Mesodermal cell (in vitro differentiated cells): Measurements from ENCODE around the gene GUCY1A1.

Experiments
- H3K27ac ChIP-seq: 2 replicates; pipeline ENCODE4 v1.7.0; 2013; ENCODE audit warnings: mild to moderate bottlenecking, low read depth, low read length, moderate library complexity; ENCODE audit not compliant: severe bottlenecking
- H3K36me3 ChIP-seq: 2 replicates; pipeline ENCODE4 v1.7.1; 2013; ENCODE audit warnings: mild to moderate bottlenecking, low read length, moderate library complexity; ENCODE audit not compliant: control insufficient read depth, insufficient read depth
- H3K4me1 ChIP-seq: one replicate; pipeline ENCODE4 v1.7.1; 2013; ENCODE audit warnings: mild to moderate bottlenecking, low read length; ENCODE audit not compliant: insufficient read depth, control insufficient read depth, poor library complexity, severe bottlenecking
- H3K4me3 ChIP-seq: 2 replicates; pipeline ENCODE4 v1.7.0; 2013; ENCODE audit warnings: low read length, control low read depth, mild to moderate bottlenecking; ENCODE audit not compliant: insufficient read depth, poor library complexity, severe bottlenecking; ENCODE audit errors: extremely low read depth
- H3K9me3 ChIP-seq: 2 replicates; pipeline ENCODE4 v1.7.1; 2013; ENCODE audit warnings: mild to moderate bottlenecking, low read length, moderate library complexity; ENCODE audit not compliant: control insufficient read depth
- WGBS, 2 experiments: methylation state at CpG; one replicate each; pipeline ENCODE4 v1.1.5; 2013; ENCODE audit warnings: missing lambda C conversion rate in 2 of 2; ENCODE audit not compliant: insufficient coverage in 2 of 2; 5-methylcytosine and 5-hydroxymethylcytosine counted together

The GUCY1A1 gene

DNA sequence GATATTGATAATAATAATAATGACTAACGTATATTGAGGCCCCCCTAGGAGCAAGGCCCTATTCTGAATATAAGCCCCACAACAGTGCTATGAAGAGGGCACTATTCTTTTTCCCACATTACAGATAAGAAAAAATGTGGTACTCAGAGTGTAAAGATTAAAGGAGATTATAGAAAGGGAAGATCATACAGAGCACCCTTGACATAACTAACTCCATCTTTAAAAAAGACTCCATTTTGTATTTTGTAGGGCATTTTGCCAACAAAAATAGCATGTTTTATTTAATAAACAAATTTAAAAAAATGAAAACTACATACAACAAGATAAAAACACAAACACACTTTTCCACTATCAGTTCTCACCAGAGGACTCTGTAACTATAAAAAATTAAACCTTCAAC is 42.1 kb downstream of the GUCY1A1 start:
- H3K4me3 ChIP-seq = no peak overlapping the region
- no CpG with 5 or more reads among the region's 1 CpG for WGBS, 2 experiments
- no peaks in the 10 kb centered on the region for H3K9me3 ChIP-seq
- no peak overlapping the region for H3K27ac ChIP-seq
- H3K36me3 ChIP-seq = no peaks in the 10 kb centered on the region
- no peaks in the 10 kb centered on the region for H3K4me1 ChIP-seq

DNA sequence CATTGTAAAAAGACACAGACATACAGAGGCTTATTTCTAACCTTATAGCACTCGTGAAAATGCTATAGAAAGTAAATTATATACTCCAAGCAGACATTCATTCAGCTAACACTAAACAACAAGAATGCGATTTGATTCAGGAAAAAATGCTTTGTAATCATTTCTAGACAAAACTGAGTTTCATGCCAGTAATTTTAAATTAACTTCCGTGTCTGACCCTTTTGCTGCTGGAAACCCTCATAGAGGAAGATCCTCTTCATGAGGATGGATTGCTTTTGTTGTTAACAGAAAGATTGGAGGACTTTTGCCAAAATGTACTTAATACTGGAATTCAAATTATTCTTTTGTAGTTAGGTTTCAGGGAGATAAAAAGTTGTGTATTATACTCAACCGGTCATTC is 43.3 kb downstream of the GUCY1A1 start:
- 100% methylated on average over 1 of the region's 4 CpGs; no CpG with 5 or more reads in 1 of the 2 experiments for WGBS, 2 experiments
- H3K9me3 ChIP-seq = no peaks in the 10 kb centered on the region
- H3K27ac ChIP-seq = no peak overlapping the region
- no peaks in the 10 kb centered on the region for H3K4me1 ChIP-seq
- no peaks in the 10 kb centered on the region for H3K36me3 ChIP-seq
- H3K4me3 ChIP-seq = no peak overlapping the region

GRCh38 chr4:155711556-155711955 is 44.9 kb downstream of the GUCY1A1 start:
- WGBS, 2 experiments = no CpG with 5 or more reads among the region's 1 CpG
- Histone ChIP-seq H3K4me3 (no peak overlapping the region), H3K36me3 (no peaks in the 10 kb centered on the region), H3K4me1 (no peaks in the 10 kb centered on the region), H3K9me3 (no peaks in the 10 kb centered on the region), H3K27ac (no peak overlapping the region)

- Histone ChIP-seq H3K4me3 (no peak overlapping the region), H3K4me1 (no peaks in the 10 kb centered on the region), H3K36me3 (no peaks in the 10 kb centered on the region), H3K27ac (no peak overlapping the region), H3K9me3 (no peaks in the 10 kb centered on the region)
- no CpG with 5 or more reads among the region's 3 CpGs for WGBS, 2 experiments
Observed at GRCh38 chr4:155712846-155713245, 46.2 kb downstream of the GUCY1A1 start.

DNA sequence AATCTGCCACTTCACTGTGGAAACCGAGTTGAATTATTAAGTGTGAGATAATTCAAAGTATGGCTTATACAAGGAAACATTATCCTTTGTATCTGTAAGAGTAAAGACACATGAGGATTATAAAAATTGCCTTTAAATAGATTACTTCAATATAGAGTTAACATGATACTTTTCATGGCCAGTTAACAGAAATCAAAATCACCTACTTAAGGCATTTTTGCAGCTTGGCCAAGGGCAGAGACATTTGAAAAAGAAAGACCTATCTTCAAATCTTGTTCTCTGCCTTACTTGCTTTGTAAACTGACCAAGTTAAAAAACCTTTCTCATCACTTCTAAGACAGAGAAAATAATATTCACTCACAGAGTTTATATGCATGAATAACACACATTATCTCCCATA is 47.3 kb downstream of the GUCY1A1 start:
- Histone ChIP-seq H3K36me3 (no peaks in the 10 kb centered on the region), H3K27ac (no peak overlapping the region), H3K4me3 (no peak overlapping the region), H3K9me3 (no peaks in the 10 kb centered on the region), H3K4me1 (no peaks in the 10 kb centered on the region)
- no CpG with 5 or more reads among the region's 1 CpG for WGBS, 2 experiments

DNA sequence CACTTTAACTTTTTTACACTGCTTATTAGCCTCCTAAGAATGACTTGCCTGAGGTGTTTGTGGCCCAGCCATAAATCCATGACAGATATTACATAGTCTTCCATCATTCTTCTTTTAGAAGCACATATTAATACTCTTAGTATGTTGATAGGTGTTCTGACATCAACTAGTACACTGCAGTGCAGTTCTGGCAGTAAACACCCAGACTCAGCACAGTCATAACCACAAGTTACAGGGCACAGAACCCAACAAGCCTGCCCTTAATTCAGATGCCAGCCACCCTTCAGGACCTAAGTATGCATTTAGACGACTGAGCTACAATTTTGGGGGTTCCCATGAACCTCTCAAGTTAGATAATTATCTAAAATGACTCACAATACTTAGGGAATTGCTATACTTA is 55.7 kb downstream of the GUCY1A1 start:
- no peak overlapping the region for H3K27ac ChIP-seq
- H3K36me3 ChIP-seq = no peaks in the 10 kb centered on the region
- H3K4me1 ChIP-seq = no peaks in the 10 kb centered on the region
- 67% methylated on average over 1 of the region's 1 CpG; no CpG with 5 or more reads in 1 of the 2 experiments for WGBS, 2 experiments
- no peaks in the 10 kb centered on the region for H3K9me3 ChIP-seq
- H3K4me3 ChIP-seq = no peak overlapping the region

GRCh38 chr4:155722816-155723499 is 56.3 kb downstream of the GUCY1A1 start:
- H3K4me3 ChIP-seq = no peak overlapping the region
- no peaks in the 10 kb centered on the region for H3K4me1 ChIP-seq
- 96 to 99% methylated on average over 4 of the region's 7 CpGs for WGBS, 2 experiments

DNA sequence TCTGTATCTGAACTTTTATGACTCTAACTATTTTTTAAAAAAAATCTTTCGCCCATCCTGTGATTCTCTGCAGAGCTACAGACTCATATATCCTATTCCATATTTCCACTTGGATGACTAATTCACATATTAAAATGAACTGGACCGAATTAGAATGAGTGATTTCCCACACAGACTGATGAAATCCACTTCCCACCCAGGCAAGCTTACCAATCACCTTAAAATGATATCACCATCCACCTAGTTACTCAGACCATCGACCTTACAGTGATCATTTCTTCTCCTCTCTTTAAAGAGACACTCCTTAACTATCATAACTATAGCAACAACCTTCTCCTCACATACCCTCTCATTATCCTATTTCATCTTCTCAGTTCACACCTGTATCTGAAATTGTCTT is 58.1 kb downstream of the GUCY1A1 start:
- no peaks in the 10 kb centered on the region for H3K9me3 ChIP-seq
- H3K27ac ChIP-seq = no peak overlapping the region
- no peaks in the 10 kb centered on the region for H3K4me1 ChIP-seq
- 59 to 67% methylated on average over 3 of the region's 3 CpGs for WGBS, 2 experiments
- H3K36me3 ChIP-seq = no peaks in the 10 kb centered on the region
- no peak overlapping the region for H3K4me3 ChIP-seq

More at GRCh38 chr4:155722816-155723499, 56.3 kb downstream of the GUCY1A1 start:
- Histone ChIP-seq H3K27ac (no peak overlapping the region), H3K36me3 (no peaks in the 10 kb centered on the region), H3K9me3 (no peaks in the 10 kb centered on the region)

DNA sequence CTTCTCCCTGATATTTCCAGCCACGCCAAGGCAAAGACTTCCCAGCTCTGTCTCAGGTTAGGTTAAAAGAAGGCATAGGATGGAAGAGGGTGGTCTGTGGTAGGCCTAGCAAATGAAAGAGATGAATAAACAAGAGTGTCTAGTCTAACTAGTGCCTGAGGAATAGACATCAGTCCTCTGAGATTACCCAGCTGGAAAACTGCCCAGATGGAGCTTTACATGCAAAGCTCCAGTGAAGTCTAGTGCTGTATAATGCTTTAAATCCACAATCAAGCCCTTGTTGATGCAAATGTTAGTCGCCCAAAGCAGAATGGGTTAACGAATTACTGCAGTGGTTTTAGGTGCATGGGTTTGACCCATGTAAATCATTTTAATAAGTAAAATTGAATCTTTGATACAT is 67.4 kb downstream of the GUCY1A1 start:
- Histone ChIP-seq H3K4me3 (no peak overlapping the region), H3K4me1 (no peaks in the 10 kb centered on the region), H3K27ac (no peak overlapping the region), H3K36me3 (no peaks in the 10 kb centered on the region), H3K9me3 (no peaks in the 10 kb centered on the region)
- 83% methylated on average over 1 of the region's 3 CpGs; no CpG with 5 or more reads in 1 of the 2 experiments for WGBS, 2 experiments

DNA sequence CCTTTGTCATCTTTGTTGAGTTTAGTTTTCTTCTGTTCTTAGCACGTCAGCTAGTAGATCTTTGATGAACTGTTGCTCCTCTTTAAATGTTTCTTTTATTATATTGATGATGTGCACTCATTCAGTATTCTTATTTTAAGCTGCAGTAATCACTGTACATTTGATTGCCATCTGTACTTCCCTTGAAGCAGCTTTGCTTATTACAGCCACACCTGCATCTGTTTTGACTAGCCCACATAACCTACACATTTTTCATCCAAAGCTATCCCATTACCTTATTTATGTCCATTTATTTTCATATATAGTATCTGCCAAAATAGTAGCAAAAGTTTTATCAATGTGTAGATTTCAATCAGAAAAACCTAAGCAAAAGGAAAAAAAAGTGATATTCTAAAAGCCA is 68.3 kb downstream of the GUCY1A1 start:
- no peak overlapping the region for H3K4me3 ChIP-seq
- H3K9me3 ChIP-seq = no peaks in the 10 kb centered on the region
- WGBS, 2 experiments = no CpG with 5 or more reads among the region's 1 CpG
- no peaks in the 10 kb centered on the region for H3K36me3 ChIP-seq
- H3K4me1 ChIP-seq = no peaks in the 10 kb centered on the region
- no peak overlapping the region for H3K27ac ChIP-seq

DNA sequence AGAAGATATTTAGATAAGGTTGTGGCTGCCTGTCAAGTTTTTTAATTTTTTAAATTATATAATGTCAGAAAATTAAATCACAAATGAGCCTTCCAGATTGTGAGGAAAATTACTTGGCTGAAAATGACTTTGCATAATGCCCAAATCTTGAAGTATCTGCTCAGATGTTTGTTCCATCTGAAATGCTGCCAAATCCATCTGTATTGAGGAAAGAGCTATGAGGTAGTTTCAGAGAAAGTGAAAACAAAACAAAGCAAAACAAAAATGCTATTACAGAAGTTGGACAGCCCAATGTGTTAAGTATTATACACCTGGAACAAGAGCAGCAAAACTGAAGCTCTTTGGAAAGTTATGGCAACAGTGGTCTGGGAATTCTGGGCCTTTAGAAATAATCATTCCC is 68.8 kb downstream of the GUCY1A1 start:
- no peaks in the 10 kb centered on the region for H3K36me3 ChIP-seq
- no peaks in the 10 kb centered on the region for H3K9me3 ChIP-seq
- H3K4me3 ChIP-seq = no peak overlapping the region
- H3K27ac ChIP-seq = no peak overlapping the region
- no peaks in the 10 kb centered on the region for H3K4me1 ChIP-seq
